SU-DHL-6 (cell line): ENCODE data around the gene LTB.

Experiments used
- CTCF ChIP-seq: fragments of 200-600 bp; sonication (generic); IDR thresholded peaks from one replicate; pipeline ENCODE4 v1.5.1; 2017; ENCODE audit warnings: antibody characterized with exemption, mild to moderate bottlenecking, low read length, moderate library complexity; ENCODE audit not compliant: insufficient read depth, poor library complexity, severe bottlenecking
- EZH2phosphoT487 ChIP-seq: fragments of 200-600 bp; sonication (generic), shearing (Covaris generic); conservative IDR thresholded peaks from 2 replicates; pipeline ENCODE4 v1.6.1; 2018; ENCODE audit warnings: mild to moderate bottlenecking, antibody characterized with exemption, low read length, moderate library complexity, mixed read lengths

- no peak for TF ChIP-seq CTCF
- no peak for TF ChIP-seq EZH2phosphoT487
These were observed 38.6 kb downstream of the LTB start for GRCh38 chr6:31543639-31544038.
